Stimulated activated CD4-positive, alpha-beta T cell treated with anti-CD3 and anti-CD28 coated beads, Interleukin-12 subunit alpha, Interleukin-12 subunit beta, amount 100 ng/mL, for 24 hours (primary cell): ENCODE measurements around the gene PKLR.
"Not testable (repeated sequence)": the region's sequence is repeated elsewhere in the genome, so short reads cannot be mapped to it uniquely, and the experiment has no call there.

ENCODE experiments used
- DNase-seq, 2 experiments: peaks; one replicate each; pipeline ENCODE4 v3.0.0-alpha.2; 2020; ENCODE audit warnings: low read depth in 2 of 2

PKLR gene

DNA sequence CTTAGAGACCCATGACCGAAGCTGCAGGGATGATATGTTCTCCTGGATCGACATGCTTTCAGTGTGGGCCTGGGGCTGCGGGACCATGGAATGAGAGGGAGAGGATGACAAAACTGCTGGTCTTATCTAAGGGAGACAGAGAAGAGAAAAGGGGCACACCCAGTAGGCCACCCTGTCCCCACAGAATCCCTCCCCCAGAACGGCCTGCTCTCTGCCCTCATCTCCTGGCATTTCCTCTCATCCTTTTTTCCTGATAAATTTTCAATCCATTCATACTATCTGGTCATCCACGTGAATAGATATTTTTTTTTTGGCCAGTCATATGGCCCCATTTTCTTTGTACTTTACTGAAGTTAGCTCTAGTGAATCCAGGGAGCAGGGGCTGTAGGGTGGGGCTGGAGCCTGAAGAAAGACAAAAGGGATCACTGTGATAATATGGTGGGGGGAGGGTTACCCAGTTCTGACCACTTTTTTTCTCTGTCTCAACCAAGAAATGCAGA, at the start of gene PKLR:
TSS of gene PKLR (minus strand) at position 97 of the 500 bp plus-strand sequence. CDS start at position 54, 43 bp downstream.
- DNase-seq = no peak

DNA sequence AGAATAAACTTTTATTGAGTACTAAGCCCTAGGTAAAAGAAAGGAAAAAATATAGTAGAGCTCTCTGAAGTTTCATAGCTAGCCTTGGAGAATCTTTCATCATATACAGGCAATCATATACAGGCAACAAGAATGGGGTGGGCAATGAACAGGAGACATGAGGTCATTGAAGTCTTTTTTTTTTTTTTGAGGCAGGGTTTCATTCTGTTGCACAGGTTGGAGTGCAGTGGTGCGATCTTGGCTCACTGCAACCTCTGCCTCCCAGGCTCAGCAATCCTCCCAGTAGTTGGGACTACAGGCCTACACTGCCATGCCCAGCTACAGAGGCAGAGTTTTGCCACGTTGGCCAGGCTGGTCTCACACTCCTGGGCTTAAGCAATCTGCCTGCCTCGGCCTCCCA, 41.6 kb upstream of the PKLR start:
- no peak for DNase-seq

GRCh38 chr1:155339515-155340097, 38.4 kb upstream of the PKLR start:
- no peak for DNase-seq

DNA sequence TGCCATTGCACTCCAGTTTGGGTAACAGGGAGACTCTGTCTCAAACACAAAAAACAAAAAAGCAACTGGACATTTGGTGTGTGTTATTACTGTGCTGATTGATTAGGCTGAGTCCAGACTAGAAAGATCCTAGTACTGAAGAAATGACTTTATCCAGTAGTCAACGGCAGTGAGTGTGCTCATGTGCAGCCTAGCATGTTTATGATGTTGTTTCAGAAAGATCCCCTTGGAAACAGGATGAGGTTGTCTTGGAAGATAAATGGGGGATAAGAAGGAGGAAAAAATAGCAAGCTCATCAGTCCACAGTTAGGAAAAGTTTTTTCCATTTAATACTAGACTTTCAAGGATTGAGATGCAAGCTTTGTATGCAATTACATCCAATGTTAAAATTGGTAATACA, 33.7 kb upstream of the PKLR start:
- no peak for DNase-seq

DNA sequence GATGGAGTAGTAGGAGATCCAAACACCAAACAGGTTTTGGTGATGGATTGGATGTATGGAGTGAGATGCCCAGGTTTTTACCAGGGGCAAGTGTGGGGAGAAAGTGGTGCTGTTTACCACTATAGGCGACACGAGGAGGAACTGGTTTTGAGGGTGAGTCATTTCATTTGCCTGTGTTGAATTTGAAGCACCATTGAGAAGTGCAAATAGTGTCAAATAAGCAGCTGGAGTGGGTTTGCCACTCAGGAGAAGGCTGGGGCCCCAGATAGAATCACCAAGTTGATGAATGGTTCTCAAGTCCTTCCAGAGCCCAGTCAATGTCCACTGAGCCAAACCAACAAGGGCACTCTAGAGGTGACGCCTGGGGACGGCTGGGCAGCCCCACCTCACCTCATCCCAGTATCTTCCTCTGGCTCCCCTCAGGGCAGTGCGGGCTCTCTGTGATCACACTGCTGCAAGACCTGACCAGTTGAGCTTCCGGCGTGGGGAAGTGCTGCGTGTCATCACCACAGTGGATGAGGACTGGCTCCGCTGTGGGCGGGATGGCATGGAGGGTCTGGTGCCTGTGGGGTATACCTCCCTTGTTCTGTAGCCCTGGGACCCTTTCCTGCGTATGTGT, 28.9 kb upstream of the PKLR start:
- no peak for DNase-seq

DNA sequence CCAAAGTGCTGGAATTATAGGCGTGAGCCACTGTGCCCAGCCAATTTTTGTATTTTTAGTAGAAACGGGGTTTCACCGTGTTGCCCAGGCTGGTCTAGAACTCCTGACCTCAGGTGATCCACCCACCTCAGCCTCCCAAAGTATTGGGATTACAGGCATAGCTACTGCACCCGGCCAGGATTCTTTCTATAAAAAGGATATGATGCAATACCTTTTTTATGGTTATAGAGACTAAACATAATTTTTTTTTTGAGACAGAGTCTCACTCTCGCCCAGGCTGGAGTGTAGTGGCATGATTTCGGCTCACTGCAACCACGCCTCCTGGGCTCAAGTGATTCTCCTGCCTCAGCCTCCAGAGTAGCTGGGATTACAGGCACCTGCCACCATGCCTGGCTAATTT, 27.6 kb upstream of the PKLR start:
- DNase-seq = not testable (repeated sequence)

GRCh38 chr1:155327981-155328380, 26.7 kb upstream of the PKLR start:
- no peak for DNase-seq

- DNase-seq = no peak
Measured at GRCh38 chr1:155326631-155327037, 25.4 kb upstream of the PKLR start.

- no peak for DNase-seq
Measured at GRCh38 chr1:155326020-155326526, 24.8 kb upstream of the PKLR start.

GRCh38 chr1:155325603-155325893, 24.3 kb upstream of the PKLR start:
- no peak for DNase-seq

- no peak for DNase-seq
Measured at GRCh38 chr1:155324717-155325602, 23.7 kb upstream of the PKLR start.

- DNase-seq = peak; percentile 79 to 94
Measured at GRCh38 chr1:155324037-155324716, 22.9 kb upstream of the PKLR start.

DNA sequence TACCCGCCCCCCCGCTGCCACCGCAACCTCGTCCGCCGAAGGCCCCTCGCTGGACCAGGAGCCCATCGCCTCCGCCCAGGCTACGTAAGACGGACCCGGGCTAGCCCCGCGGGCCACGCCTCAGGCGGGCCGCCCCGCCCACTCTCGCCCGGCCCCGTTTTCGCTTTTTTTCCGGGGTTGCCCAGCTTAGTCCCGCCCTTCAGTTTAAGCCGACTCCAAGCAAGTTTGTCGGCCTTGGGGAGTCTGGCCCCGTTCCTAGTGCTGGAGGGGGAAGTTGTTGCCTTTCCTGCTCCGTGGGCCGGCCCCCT, 22.4 kb upstream of the PKLR start:
- DNase-seq = peak; percentile 70 to 81

DNA sequence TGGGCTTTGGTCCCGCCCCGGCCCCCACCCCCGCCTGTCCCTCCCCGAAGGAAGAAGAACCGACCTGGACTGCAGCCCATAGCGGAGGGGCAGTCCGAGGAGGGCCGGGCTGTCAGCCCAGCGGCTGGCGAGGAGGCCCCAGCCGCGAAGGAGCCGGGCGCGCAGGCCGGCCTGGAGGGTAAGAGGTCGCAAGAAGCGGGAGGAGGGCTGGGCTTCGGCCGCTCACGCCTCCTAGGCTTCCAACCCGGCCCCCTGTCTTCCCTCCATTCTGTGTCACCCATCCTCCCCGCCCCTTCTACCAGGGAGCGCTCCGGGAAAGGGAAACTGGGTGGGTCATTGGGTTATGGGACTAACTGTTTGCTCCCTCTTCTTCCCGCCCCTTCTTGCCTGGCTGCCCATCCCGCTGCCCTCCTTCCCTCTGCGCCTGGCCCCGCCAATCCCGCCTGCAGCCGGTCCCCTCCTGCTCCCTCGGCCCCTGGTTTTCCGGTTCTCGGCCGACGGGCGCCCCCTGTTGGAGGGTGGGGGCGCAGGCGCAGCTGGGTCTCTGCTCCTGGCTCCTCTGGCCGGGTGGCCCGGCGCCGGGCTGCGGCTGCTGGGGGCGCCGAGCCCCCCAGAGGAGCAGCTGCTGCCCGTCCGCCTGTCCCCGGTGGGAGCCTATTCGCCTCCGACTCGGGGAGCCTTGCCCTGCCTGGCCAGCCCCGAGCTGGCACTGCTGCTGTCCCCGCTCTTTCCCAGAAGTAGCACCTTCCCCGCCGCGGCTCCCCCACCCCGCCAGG, 21.9 kb upstream of the PKLR start:
- DNase-seq = peak; percentile 70 to 85

DNA sequence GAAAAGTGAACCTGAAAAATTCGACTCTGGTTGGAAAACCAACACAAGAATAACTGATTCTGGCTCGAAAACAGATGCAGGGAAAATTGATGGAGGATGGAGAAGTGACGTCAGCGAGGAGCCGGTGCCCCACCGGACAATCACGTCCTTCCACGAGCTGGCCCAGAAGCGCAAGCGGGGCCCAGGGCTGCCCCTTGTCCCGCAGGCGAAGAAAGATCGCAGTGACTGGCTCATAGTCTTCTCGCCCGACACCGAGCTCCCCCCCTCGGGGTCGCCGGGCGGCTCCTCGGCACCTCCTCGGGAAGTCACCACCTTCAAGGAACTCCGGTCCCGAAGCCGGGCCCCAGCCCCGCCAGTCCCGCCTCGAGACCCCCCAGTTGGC, 21.3 kb upstream of the PKLR start:
- no peak for DNase-seq

GRCh38 chr1:155321639-155322503, 20.6 kb upstream of the PKLR start:
- DNase-seq = no peak

DNA sequence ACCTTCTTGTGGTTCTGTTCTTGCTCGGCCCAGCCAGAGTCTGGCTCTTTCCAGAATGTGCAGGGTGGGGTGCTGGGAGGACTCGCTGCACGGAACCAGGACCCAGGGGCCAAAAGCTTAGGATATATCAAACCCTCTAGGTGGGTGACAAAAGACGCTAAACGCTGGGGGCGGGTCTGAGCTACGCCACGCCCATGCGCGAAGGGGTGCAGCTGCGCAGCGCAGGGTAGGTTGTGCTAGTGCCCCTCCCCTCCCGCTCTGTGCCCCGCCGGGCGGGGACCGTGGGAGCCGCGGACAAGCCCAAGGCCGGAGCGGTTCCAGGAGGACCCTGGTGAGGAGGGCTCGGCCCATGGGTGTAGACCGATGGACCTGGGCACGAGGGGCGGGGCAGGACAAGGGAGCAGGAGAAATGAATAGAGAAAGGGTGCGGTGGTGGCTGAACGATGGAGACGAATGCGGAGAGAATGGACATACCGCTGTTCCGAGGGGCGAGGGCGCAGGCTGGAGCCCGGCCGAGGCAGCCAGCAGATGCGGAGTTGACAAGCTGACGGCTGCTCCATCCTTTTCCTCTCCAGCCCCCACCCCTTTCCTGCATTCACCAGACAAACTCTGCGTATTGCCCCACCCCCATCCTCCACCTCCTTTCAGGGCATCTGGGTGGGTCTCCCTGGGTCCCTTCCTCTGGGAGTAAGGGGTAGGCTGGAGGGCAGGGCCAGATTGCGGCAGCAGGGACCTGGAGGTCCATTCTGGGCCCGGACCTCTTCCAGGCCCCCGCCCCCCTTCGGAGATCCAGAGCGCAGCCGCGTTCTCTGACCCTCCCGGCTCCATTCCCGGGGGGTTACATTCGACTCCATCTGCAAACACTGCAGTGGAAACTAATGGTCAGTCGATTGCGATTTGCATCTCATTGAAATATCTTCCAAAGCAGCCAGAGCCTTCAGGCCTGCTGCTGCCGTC, 19.7 kb upstream of the PKLR start, which contains the start of gene RUSC1:
TSS of gene RUSC1 (plus strand) at position 234 of the 957 bp plus-strand sequence. CDS start 880 bp downstream, outside the sequence.
- peak; percentile 55 to 68 for DNase-seq

DNA sequence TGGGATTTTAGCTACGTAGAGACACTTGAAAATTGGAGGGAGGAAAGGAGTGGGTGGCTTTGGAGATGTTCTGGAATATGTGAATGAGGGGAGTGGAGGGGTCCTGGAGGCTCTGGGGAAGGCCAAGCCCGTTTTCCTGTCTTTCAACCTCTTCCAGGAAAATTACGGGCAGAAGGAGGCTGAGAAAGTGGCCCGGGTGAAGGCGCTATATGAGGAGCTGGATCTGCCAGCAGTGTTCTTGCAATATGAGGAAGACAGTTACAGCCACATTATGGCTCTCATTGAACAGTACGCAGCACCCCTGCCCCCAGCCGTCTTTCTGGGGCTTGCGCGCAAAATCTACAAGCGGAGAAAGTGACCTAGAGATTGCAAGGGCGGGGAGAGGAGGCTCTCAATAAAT, 19.0 kb upstream of the PKLR start:
- no peak for DNase-seq

- DNase-seq = no peak
Measured at GRCh38 chr1:155319536-155319935, 18.3 kb upstream of the PKLR start.
